ENCODE data around the gene SIL1.
"Not testable (repeated sequence)": the region's sequence is repeated elsewhere in the genome, so short reads cannot be mapped to it uniquely, and the experiment has no call there.

The SIL1 gene

DNA sequence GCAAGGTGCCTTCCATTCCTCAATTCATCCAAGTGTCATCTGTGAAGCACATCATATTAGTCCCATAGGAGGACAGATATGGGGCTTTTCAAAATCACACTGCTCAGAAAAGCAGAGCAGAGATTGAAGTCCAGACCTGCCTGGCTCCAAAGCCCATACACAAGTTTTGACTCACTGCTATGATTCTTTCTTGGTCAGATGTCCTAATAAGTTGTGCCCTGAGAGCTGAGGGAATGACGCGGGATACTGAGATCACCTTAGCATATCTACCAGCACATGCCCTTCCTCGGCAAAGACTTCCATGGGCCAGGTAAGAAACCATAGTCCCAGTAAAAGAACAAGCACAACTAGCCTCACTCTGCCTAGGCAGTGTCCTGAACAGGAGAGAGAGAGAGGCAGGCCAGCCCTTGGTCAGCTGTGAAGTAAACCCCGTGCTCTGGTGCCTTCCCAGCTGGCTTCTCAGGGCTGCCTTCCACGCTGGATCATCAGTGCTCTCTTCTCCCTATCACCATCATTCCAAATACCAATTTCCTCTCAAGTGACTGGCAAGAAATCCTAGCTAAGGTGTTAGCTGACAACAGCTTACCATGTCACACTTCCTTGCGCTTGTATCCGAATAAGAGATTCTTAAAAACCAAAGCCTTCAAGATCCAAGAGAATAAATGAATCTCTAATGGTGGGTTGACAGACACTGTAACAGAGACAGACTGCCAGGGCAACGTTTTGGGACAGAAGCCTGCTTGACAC lies 73.2 kb downstream of the SIL1 start:
- no peaks in the 10 kb centered on the region for H3K36me3 ChIP-seq (ENCODE audit: insufficient read depth, low read length)
- WGBS, result 90% methylated on average over 8 of the region's 8 CpGs
- no peak overlapping the region for H3K9ac ChIP-seq (ENCODE audit: low read depth, low read length)

DNA sequence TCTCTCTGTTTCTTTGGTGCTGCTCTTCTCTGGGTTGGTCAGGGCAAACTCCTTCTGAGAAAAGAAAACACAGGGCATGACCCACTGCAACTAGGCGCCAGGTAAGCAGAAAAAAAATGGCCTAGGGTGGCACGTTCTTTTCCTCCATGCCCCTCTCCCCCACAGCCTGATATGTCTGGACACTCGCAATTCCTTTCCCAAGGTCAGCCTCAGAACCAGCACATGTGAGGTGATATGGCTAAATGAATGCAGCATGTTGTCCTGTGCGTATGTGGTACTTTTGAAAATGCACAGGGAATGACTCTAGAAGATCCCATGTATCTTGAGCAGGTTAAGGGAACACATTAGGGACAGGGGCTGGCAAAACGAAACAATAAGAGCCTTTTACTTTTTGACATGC lies 77.0 kb downstream of the SIL1 start:
- no peaks in the 10 kb centered on the region for H3K27me3 ChIP-seq (ENCODE audit: insufficient read depth, low read length)
- no peak overlapping the region for H3K4me3 ChIP-seq (ENCODE audit: low read length)
- no peaks in the 10 kb centered on the region for H3K36me3 ChIP-seq (ENCODE audit: insufficient read depth, low read length)
- no peaks in the 10 kb centered on the region for H3K9me3 ChIP-seq (ENCODE audit: insufficient read depth, low read depth, low read length)
- no peak overlapping the region for H3K27ac ChIP-seq (ENCODE audit: low read depth, low read length)
- H3K4me1 ChIP-seq (ENCODE audit: insufficient read depth, low read length), result peaks cover under 1% of the 10 kb centered on the region; the same call in 1 of the 2 replicates
- 88% methylated on average over 4 of the region's 5 CpGs for WGBS
- H3K9ac ChIP-seq (ENCODE audit: low read depth, low read length), result no peak overlapping the region

More for the DNA sequence above, 73.2 kb downstream of the SIL1 start:
- peaks cover 9% of the 10 kb centered on the region for H3K4me1 ChIP-seq (ENCODE audit: insufficient read depth, low read length)
- H3K27me3 ChIP-seq (ENCODE audit: insufficient read depth, low read length), result no peaks in the 10 kb centered on the region
- H3K27ac ChIP-seq (ENCODE audit: low read depth, low read length), result no peak overlapping the region
- no peak overlapping the region for H3K4me3 ChIP-seq (ENCODE audit: low read length)
- no peaks in the 10 kb centered on the region for H3K9me3 ChIP-seq (ENCODE audit: insufficient read depth, low read depth, low read length)

DNA sequence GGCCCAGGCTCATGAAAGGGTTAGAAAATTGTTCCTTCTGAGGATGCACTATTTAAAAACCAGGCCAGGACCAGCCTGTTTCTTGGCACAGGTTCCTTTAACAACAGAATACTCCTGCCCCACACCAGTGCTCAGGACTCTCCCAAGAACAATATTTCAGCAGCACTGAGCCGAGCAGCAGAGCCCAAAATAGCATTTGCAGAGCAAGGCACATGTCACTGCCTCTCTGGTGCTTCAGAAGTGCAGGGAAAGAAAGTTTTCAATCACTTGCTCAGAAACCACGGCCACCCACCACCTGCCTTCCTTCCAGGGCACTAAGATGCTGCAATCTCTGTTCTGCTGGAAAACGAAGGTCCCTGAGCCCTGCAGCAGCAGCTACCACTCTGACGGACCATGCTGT lies 77.6 kb downstream of the SIL1 start:
- 89% methylated on average over 4 of the region's 4 CpGs for WGBS
- Histone ChIP-seq H3K9ac (ENCODE audit: low read depth, low read length) (no peak overlapping the region), H3K4me1 (ENCODE audit: insufficient read depth, low read length) (no peaks in the 10 kb centered on the region), H3K27ac (ENCODE audit: low read depth, low read length) (no peak overlapping the region), H3K9me3 (ENCODE audit: insufficient read depth, low read depth, low read length) (no peaks in the 10 kb centered on the region), H3K27me3 (ENCODE audit: insufficient read depth, low read length) (no peaks in the 10 kb centered on the region), H3K36me3 (ENCODE audit: insufficient read depth, low read length) (no peaks in the 10 kb centered on the region), H3K4me3 (ENCODE audit: low read length) (no peak overlapping the region)

DNA sequence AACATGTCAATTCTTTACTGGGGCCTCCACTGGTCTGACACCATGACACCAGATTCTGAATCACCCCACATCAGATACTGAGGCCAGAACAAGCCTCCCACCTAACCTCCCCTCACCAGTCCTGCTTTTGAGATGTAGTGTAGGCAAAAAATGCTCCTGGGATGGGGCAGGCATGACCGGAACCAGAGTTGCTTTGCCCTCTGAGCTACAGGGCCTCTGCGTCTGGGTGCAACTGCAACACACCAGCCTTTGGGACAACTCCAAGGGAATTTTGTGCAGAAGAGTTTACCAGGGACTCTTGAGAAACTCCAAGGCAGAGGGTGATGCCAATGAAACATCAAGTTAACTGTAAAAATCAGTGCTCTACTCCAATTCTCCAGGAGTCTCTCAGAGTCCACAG lies 79.4 kb downstream of the SIL1 start:
- no peak overlapping the region for H3K27ac ChIP-seq (ENCODE audit: low read depth, low read length)
- H3K27me3 ChIP-seq (ENCODE audit: insufficient read depth, low read length), result no peaks in the 10 kb centered on the region
- no peak overlapping the region for H3K9ac ChIP-seq (ENCODE audit: low read depth, low read length)
- WGBS, result 94% methylated on average over 2 of the region's 2 CpGs
- H3K4me3 ChIP-seq (ENCODE audit: low read length), result no peak overlapping the region
- H3K36me3 ChIP-seq (ENCODE audit: insufficient read depth, low read length), result no peaks in the 10 kb centered on the region
- no peaks in the 10 kb centered on the region for H3K9me3 ChIP-seq (ENCODE audit: insufficient read depth, low read depth, low read length)
- H3K4me1 ChIP-seq (ENCODE audit: insufficient read depth, low read length), result no peaks in the 10 kb centered on the region

DNA sequence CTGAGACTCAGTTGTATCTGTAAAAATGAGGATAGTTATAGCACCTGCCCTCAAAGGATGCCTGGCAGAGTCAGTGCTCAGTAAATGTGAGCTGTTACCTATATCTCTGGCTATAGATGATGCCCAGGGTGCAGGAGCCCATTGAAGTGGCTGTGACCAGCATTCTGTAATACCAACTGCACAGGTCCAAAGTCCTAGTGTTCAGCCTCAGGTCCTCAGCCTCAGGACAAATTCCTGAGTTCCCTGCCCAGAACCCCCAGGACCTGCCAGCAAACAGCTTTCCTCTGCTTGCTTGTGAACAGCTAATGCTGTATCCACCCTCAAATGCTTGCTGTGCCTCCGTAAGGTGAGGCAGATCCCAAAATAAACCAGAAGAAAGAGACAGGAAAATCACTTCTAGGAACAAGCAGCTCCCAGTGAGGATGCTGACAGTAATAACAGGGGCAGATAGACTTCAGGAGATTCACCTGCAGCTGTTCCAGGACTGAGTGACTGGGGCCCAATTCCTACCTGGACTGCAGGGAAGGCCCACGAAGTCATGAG lies 80.8 kb downstream of the SIL1 start:
- no peak overlapping the region for H3K9ac ChIP-seq (ENCODE audit: low read depth, low read length)
- H3K4me3 ChIP-seq (ENCODE audit: low read length), result no peak overlapping the region
- 89% methylated on average over 2 of the region's 2 CpGs for WGBS
- no peaks in the 10 kb centered on the region for H3K36me3 ChIP-seq (ENCODE audit: insufficient read depth, low read length)
- H3K27me3 ChIP-seq (ENCODE audit: insufficient read depth, low read length), result no peaks in the 10 kb centered on the region
- no peaks in the 10 kb centered on the region for H3K9me3 ChIP-seq (ENCODE audit: insufficient read depth, low read depth, low read length)
- H3K27ac ChIP-seq (ENCODE audit: low read depth, low read length), result no peak overlapping the region
- no peaks in the 10 kb centered on the region for H3K4me1 ChIP-seq (ENCODE audit: insufficient read depth, low read length)

DNA sequence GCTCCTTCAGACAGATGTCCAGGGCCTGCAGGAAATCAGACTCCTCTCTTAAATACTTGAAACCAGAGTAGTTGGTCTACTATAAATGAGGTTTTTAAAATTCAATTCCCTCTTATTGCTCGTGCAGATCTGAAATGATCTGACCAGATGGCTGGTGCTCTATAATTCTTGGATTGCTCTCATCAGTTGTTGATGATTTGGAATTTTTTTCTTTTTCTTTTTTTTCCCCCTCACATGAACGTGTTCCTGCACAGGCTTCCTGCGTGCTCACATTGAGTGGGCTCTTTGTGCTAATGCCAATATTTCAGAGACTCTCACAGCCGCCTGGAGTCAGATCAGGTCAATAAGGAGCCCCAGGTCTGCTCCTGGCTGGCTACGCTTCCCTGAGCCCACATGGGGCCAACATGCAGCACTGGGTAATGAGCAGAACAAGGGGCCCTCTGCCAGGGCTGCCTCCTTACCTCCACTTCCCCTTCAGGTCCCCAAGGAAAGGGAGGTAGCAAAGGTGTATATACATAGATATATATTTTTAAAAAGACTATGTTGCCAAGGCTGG lies 82.0 kb downstream of the SIL1 start:
- 92% methylated on average over 5 of the region's 5 CpGs for WGBS
- H3K27me3 ChIP-seq (ENCODE audit: insufficient read depth, low read length), result no peaks in the 10 kb centered on the region
- H3K36me3 ChIP-seq (ENCODE audit: insufficient read depth, low read length), result no peaks in the 10 kb centered on the region
- 0 out of 2 replicates have a peak, but pooled peaks cover 3% of the 10 kb centered on the region for H3K9me3 ChIP-seq (ENCODE audit: insufficient read depth, low read depth, low read length)
- H3K4me3 ChIP-seq (ENCODE audit: low read length), result no peak overlapping the region
- no peaks in the 10 kb centered on the region for H3K4me1 ChIP-seq (ENCODE audit: insufficient read depth, low read length)
- H3K27ac ChIP-seq (ENCODE audit: low read depth, low read length), result no peak overlapping the region
- no peak overlapping the region for H3K9ac ChIP-seq (ENCODE audit: low read depth, low read length)

DNA sequence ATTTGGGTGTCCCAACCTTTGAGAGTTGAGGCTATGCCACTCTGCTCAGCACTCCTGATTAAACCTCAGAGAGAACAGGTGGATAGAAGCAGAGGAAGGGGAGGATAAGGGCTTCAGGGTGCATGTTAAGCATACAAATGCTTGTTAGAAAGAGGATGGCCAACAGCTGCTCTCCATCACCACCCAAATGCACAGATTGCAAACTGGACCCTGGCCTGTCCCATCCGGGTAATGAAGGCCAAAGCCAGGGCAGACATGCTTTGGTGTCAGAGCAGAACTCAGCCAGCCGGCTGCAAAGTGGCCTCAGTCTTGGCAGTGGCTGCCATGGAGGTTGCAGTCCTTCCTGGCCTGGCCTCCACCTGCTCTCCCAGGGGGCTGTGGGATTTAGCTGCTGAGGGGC lies 84.3 kb downstream of the SIL1 start:
- 93% methylated on average over 2 of the region's 2 CpGs for WGBS
- no peaks in the 10 kb centered on the region for H3K36me3 ChIP-seq (ENCODE audit: insufficient read depth, low read length)
- H3K4me3 ChIP-seq (ENCODE audit: low read length), result no peak overlapping the region
- H3K4me1 ChIP-seq (ENCODE audit: insufficient read depth, low read length), result no peaks in the 10 kb centered on the region
- no peaks in the 10 kb centered on the region for H3K27me3 ChIP-seq (ENCODE audit: insufficient read depth, low read length)
- H3K9ac ChIP-seq (ENCODE audit: low read depth, low read length), result no peak overlapping the region
- H3K9me3 ChIP-seq (ENCODE audit: insufficient read depth, low read depth, low read length), result 0 out of 2 replicates have a peak, but pooled peaks cover 3% of the 10 kb centered on the region
- H3K27ac ChIP-seq (ENCODE audit: low read depth, low read length), result no peak overlapping the region

DNA sequence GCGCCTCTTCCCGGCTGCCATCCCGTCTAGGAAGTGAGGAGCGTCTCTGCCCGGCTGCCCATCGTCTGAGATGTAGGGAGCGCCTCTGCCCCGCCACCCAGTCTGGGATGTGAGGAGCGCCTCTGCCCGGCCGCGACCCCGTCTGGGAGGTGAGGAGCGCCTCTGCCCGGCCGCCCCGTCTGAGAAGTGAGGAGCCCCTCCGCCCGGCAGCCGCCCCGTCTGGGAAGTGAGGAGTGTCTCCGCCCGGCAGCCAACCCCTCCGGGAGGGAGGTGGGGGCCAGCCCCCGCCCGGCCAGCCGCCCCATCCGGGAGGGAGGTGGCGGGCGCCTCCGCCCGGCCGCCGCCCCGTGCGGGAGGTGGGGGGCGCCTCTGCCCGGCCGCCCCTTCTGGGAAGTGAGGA lies 85.8 kb downstream of the SIL1 start:
- WGBS, result 95% methylated on average over 39 of the region's 39 CpGs

DNA sequence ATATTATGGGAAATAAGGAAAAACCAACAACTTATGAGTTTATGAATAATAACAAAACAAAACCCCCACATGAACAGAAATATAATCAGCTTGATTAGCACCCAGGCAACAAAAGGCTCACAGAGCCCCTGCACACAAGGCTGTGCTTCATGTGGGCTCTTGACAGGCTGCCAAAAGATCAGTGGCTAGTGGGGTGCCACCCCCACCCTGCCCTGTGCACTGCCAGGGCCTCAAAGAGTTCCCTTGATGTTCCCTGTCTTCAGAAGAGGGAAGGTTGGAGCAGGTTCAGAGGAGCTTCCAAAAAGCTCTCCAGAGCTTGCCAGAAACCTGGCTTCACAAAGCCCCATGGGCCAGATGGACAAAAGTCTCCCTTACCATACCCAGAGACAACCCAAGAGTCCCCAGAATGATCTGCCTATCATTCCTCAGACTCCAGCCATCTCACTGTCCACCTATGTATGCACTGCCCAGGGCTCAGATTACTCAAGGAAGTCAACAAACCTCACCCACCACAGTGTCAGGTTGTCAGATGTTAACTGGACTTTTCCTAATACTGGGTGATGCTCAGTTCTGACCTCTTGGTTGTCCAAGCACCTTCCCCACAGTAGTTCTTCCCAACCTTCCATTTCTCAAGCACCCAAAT lies 87.5 kb downstream of the SIL1 start:
- Histone ChIP-seq H3K4me3 (ENCODE audit: low read length) (no peak overlapping the region), H3K27me3 (ENCODE audit: insufficient read depth, low read length) (no peaks in the 10 kb centered on the region), H3K36me3 (ENCODE audit: insufficient read depth, low read length) (no peaks in the 10 kb centered on the region), H3K9ac (ENCODE audit: low read depth, low read length) (no peak overlapping the region), H3K9me3 (ENCODE audit: insufficient read depth, low read depth, low read length) (0 out of 2 replicates have a peak, but pooled peaks cover 3% of the 10 kb centered on the region), H3K27ac (ENCODE audit: low read depth, low read length) (no peak overlapping the region), H3K4me1 (ENCODE audit: insufficient read depth, low read length) (0 out of 2 replicates have a peak, but pooled peaks cover 11% of the 10 kb centered on the region)

More for the DNA sequence above, 85.8 kb downstream of the SIL1 start:
- not testable (repeated sequence) for H3K9me3 ChIP-seq (ENCODE audit: insufficient read depth, low read depth, low read length); H3K9ac ChIP-seq (ENCODE audit: low read depth, low read length); H3K36me3 ChIP-seq (ENCODE audit: insufficient read depth, low read length); H3K27ac ChIP-seq (ENCODE audit: low read depth, low read length); H3K4me1 ChIP-seq (ENCODE audit: insufficient read depth, low read length); H3K4me3 ChIP-seq (ENCODE audit: low read length); H3K27me3 ChIP-seq (ENCODE audit: insufficient read depth, low read length)

DNA sequence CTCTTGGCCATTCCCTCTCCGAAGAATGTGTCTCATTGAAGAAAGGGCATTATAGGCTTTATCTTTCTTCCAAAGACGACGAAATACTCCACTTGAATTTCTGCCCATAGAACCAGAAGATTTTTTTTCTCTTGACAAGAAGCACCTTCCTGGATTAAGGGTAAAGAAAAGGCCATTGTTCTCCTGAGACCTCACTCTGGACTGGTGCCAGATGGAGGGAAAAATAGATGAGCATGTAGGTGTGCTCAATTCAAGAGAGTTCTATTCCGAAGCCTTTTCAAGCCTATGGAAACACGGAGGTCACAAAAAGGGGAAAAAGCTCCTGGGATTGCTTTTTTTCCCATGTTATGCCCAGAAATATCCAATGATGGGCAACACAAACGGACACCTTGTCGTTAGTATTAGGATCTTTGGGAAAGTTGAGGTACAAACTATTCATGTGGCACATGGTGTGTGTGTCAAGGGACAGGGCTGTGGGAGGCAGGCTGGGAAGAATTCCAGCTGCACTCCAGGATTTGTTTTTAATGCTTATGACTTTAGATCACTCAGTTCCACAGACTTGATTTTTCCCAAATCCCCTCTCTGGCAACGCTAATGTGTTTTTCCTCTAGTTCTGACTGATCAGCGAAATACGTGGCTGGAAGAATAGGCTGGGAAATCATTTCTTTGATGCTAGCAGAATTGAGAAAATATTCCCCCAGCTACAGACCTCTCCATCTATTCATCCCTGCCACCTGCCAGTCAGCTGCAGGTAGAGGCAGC lies 89.9 kb downstream of the SIL1 start:
- 92% methylated on average over 10 of the region's 10 CpGs for WGBS
- Histone ChIP-seq H3K27ac (ENCODE audit: low read depth, low read length) (no peak overlapping the region), H3K9ac (ENCODE audit: low read depth, low read length) (no peak overlapping the region), H3K9me3 (ENCODE audit: insufficient read depth, low read depth, low read length) (0 out of 2 replicates have a peak, but pooled peaks cover 3% of the 10 kb centered on the region), H3K36me3 (ENCODE audit: insufficient read depth, low read length) (no peaks in the 10 kb centered on the region), H3K4me3 (ENCODE audit: low read length) (no peak overlapping the region), H3K4me1 (ENCODE audit: insufficient read depth, low read length) (peaks cover 25% of the 10 kb centered on the region), H3K27me3 (ENCODE audit: insufficient read depth, low read length) (no peaks in the 10 kb centered on the region)
